HFF-Myc (cell line): ENCODE measurements around the gene FAM117B.

Experiments used
- DNase-seq: peaks from one replicate; pipeline ENCODE4 v3.0.0-alpha.2; 2011; ENCODE audit warnings: low read depth; ENCODE audit errors: extremely low read depth
- H3K4me3 ChIP-seq: replicated peaks from 2 replicates; pipeline ENCODE4 v1.5.1; 2011; ENCODE audit warnings: low read depth, mild to moderate bottlenecking, control low read depth, low read length
- TF ChIP-seq, protein P1 (sequence below): IDR thresholded peaks from 2 replicates; pipeline ENCODE4 v1.5.1; 2012; ENCODE audit warnings: mild to moderate bottlenecking, low read depth, low read length, control low read depth; ENCODE audit errors: missing control alignments

The FAM117B gene

DNA sequence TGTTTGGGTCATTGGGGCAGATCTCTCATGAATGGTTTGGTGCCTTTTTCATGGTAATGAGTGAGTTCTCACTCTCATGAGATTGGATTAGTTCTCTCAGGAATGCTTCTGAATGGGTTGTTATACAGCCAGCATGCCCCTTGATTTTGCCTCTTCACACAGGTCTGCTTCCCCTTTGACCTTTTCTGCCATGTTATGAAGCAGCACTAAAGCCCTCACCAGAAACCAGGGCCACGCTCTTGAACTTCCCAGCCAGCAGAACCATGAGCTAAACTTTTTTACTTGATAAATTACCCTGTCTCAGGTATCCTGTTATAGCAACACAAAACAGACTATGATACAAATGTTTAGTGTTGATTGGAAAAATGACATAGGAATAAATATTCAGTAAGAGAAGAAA lies 179.5 kb downstream of the FAM117B start:
- DNase-seq: no peak
- TF ChIP-seq, protein P1, sequence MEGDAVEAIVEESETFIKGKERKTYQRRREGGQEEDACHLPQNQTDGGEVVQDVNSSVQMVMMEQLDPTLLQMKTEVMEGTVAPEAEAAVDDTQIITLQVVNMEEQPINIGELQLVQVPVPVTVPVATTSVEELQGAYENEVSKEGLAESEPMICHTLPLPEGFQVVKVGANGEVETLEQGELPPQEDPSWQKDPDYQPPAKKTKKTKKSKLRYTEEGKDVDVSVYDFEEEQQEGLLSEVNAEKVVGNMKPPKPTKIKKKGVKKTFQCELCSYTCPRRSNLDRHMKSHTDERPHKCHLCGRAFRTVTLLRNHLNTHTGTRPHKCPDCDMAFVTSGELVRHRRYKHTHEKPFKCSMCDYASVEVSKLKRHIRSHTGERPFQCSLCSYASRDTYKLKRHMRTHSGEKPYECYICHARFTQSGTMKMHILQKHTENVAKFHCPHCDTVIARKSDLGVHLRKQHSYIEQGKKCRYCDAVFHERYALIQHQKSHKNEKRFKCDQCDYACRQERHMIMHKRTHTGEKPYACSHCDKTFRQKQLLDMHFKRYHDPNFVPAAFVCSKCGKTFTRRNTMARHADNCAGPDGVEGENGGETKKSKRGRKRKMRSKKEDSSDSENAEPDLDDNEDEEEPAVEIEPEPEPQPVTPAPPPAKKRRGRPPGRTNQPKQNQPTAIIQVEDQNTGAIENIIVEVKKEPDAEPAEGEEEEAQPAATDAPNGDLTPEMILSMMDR: no peak
- no peak overlapping the region for H3K4me3 ChIP-seq

DNA sequence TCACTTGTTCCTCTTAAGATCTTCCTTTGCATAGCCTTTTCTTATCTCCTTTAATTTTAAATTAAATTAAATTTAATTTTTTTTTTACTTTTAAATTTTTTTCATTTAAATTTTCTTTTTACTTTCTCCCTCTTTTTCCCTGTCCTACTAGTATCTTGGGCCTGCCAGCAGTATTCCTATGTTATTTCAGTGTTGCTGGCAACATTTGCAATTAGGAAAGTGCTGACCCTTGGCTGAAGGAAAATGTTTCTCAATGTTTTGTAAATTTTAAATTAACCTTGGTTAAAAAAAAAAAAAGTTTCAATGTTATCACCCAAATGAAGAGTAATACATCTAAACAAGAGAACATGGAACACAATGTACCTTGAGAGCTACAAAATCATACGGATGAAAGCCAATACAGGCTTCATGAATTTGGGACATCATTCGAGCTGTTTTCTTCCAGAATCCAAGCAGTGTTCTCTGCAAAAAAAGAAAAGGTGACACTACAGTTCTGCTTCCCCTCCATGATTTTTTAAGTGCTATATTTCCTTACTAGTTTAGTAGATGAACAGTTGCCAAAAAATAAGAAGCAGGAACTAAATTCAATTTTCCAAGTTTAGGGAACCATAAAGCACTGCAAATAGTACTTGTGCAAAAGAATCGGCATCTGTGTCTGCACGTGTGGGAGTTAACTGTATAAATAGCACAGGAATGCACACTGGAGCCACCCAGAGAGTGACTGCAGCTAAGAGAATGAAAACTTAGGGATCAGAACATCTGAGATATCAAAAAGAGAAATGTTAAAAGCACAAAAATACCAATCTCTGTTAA lies 181.0 kb downstream of the FAM117B start:
- DNase-seq: no peak
- H3K4me3 ChIP-seq: no peak overlapping the region
- TF ChIP-seq, protein P1: no peak

DNA sequence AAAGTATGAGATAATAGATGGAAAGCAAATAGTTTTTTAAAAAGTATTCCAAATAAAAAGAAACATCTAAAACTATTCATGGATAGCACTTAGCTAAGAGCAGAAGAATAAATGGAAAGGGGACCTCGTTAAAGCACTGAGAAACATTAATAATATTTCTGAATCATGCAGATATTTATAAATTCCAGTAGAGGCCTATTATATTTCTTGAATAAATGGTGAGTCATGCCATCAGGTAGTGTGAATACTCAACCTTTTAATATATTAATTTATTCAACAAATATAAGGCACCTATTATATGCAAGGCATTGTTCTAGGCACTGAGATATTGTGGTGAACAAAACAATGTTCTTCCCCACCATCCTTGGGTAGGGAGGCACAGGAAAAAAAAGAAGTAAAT lies 183.0 kb downstream of the FAM117B start:
- no peak for DNase-seq
- TF ChIP-seq, protein P1: no peak
- no peak overlapping the region for H3K4me3 ChIP-seq

DNA sequence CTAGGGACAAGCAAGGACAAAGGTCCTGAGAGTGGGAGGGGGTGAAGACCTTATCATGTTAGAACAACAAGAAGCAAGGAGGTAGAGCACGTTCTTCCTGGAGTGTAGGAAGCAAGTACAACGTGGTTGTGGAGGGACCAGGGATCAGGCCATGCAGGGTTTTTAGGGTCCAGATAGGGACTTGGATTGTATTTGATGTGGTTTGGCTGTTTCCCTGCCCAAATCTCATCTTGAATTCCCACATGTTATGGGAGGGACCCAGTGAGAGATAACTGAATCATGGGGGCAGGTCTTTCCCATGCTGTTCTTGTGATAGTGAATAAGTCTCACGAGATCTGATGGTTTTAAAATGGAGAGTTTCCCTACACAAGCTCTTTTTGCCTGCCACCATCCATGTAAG lies 183.6 kb downstream of the FAM117B start:
- TF ChIP-seq, protein P1: no peak
- no peak overlapping the region for H3K4me3 ChIP-seq
- DNase-seq: no peak
